Sigmoid colon (tissue), 4 donors: ENCODE results near the gene VIPR2.

ENCODE experiments used
- CTCF ChIP-seq, 4 experiments: fragments of 450-650 bp in 3 of 4; fragments of 200-600 bp in 1 of 4; IDR thresholded peaks; one replicate each; pipeline ENCODE4 v1.5.1; 2016 to 2019; ENCODE audit warnings: antibody characterized with exemption in 4 of 4, mild to moderate bottlenecking in 3 of 4, moderate library complexity in 2 of 4
- POLR2A ChIP-seq, 2 donors: fragments of 450-650 bp; IDR thresholded peaks; one replicate each; pipeline ENCODE4 v1.6.1; 2016; ENCODE audit warnings: antibody characterized with exemption in 2 of 2, mild to moderate bottlenecking in 2 of 2, moderate library complexity in 2 of 2
- POLR2AphosphoS5 ChIP-seq, 4 donors: sonication (generic); formaldehyde crosslinking; IDR thresholded peaks; one replicate each; pipeline ENCODE4 v1.6.1; 2017; ENCODE audit warnings: antibody characterized with exemption in 4 of 4

- TF ChIP-seq CTCF (IDR thresholded peaks at IDR 0.05), result no peak
- TF ChIP-seq POLR2A (IDR thresholded peaks at IDR 0.05), result no peak
- no peak for TF ChIP-seq POLR2AphosphoS5 (IDR thresholded peaks at IDR 0.05)
These were observed 113.4 kb downstream of the VIPR2 start for GRCh38 chr7:159031135-159031701.
